NCI-H2171 (cell line): ENCODE data around the gene KRTAP19-7.

Source experiments
- DNase-seq: peaks from one replicate; lab custom pipeline; 2025; lab: John Stamatoyannopoulos, UW

Gene KRTAP19-7, protein sequence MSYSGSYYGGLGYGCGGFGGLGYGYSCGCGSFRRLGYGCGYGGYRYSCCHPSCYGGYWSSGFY

DNA sequence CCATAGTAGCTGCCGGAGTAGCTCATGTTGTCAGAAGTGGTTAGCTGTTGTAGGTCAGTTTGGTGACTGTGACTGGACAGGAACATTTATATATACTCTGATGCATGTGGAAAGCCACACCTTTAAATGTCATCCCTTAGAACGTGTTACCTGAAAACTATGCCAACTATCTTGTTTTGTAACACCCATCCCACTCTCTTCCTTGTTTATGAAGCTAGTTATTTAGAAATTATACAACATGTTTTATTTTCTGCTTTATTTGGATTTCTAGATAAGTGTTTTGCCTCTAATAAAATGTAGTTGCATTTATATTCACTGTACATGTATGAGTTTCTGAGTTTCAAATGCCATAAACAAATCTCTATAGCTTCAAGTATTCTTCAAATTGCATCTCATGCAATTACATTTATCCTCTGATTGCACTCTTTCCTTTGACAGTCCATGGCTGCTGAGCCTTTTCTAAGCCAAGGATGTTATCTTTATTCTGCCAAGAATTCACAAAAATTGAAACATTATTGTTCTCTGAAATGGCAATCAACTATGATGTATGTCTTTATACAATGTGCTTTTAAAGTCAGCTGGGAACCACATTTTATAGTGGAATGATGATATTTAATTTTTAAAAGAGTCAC lies at the start of gene KRTAP19-7:
Gene KRTAP19-7, minus strand, starts transcription at position 51 of the 632 bp plus-strand sequence. Its CDS starts 25 bp downstream, at position 26.
- DNase-seq: no peak

DNA sequence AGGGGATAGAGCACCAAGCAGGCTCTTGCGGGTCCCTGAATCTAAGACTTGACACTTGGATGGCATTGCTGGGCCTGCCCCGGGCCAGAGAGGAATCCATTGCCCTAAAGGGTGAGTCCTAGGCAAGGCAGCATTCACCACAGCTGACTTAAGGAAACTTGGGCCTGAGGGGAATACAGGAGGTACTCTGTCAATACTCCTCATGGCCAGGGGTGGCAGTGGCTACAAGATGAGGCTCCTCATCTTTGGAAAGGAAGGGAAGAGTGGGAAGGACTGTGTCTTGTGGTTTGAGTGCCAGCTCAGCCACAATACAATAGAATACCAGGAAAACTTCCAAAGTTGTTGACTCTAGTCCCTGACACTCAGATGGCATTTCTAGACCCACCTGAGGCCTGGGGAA lies 44.9 kb upstream of the KRTAP19-7 start:
- DNase-seq: no peak

DNA sequence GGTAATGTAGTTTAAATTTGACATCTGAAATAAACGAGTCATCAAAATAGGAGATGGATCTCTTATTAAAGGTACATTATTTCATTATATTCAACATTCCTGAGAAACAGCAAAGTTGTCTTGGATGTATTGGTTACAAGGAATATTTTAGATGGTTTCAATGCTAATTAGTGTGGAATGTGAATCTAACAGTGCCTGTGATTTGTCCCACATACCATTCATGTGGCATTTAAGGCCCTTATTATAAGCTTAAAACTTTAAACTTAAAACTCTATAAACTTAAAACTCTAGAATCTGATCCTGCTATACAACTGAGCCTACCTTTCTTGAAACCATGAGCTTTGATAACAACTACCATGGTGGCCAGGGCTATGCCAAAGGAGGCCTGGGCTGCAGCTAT lies 39.7 kb upstream of the KRTAP19-7 start, which contains the start of gene KRTAP22-1:
Gene KRTAP22-1, plus strand, starts transcription at position 301 of the 400 bp plus-strand sequence.
- DNase-seq: no peak

DNA sequence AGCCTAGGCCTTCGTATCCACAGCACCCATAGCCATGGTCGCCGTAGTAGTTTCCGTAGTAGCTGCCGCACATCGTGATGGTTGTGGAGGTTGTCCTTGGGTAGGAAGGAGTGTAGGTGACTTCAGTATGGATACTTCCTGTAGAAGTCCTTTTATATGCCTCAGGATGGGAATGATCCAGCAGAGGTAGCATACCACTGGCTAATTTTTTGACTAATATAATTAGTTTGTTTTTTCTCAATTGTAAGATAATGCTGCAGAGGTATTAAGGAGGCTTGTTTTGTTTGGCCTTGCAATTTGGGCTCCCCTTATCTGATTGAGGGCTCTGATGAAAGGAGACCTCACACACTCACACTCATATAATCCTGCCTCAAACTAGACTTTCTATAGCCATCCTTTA lies 37.7 kb upstream of the KRTAP19-7 start, which contains the start of gene KRTAP6-2:
Gene KRTAP6-2, minus strand, starts transcription at position 101 of the 400 bp plus-strand sequence. Its CDS starts 28 bp downstream, at position 73.
- no peak for DNase-seq

DNA sequence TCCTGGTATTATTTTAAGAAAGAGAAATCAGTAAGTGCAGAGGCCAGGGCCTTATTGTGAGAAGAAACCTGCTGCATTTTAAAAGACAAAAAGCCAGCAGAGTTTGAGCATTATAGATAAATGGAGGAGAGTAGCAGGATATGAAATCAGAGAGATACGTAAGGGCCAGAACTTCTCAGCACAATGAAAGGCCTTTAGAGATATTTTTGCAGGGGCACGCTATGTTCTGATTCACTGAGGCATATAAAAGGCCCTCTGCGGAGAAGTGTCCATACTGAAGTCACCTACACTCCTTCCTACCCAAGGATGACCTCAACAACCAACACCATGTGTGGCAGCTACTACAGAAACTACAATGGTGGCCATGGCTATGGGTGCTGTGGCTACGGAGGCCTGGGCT lies 31.0 kb upstream of the KRTAP19-7 start, which contains the start of gene KRTAP6-3:
Gene KRTAP6-3, plus strand, starts transcription at position 301 of the 400 bp plus-strand sequence. Its CDS starts 6 bp downstream, at position 307.
- no peak for DNase-seq

DNA sequence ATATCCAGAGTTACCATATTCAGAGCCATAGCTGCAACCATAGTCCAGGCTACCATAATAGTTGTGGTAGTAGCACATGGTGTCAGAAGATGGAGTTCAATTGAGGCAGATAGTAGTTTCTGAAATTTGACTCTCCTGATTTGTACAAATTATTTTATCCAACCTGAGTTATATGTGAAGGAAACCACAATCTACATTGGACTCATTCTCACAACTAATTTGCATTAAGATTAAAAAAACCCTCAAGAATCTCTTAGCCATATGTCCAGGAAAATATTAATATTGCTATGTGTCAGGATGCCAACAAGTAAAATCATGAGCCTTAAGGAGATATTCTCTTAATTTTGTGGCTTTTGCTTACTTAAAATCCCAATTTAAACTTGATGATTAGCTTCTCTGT lies 29.2 kb upstream of the KRTAP19-7 start, which contains the start of gene KRTAP22-2:
Gene KRTAP22-2, minus strand, starts transcription at position 101 of the 400 bp plus-strand sequence.
- DNase-seq: no peak

DNA sequence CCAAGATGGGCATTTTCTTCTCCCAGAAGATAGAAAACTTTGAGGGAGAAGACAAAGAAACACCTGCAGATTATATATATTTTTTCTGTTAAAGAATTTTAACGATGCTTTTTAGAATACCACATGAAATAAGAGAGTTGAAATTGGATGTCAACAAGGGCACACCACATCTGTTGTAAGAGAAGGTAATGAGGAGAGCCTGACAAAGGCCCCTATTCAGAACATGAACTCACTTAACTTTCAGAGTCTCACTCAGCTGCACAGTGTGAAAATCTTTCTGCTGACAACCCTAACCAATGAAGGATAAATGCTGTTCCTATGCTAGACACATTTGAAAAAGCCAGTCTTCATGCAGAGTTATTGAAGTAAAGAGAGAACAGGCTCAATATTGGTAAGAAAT lies 21.8 kb upstream of the KRTAP19-7 start:
- no peak for DNase-seq

DNA sequence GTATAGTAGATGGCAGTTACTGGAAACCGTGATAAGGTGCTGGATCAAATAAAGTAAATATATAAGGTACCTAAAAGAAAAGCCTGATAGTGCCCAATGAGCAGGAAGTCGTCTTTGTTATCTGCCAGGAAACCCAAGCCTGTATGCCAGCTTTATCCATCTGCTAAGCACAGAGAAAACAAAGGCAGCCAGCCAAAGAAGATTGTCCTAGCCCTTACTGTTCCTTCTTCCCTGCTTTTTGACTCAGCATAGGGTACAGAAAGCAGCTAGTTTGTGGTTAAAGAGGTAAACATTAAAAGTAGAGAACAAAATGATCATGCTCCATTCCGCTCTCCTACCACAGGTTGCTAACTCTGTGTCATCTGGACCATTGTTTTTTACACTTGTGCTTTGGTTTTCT lies 19.0 kb upstream of the KRTAP19-7 start:
- DNase-seq: no peak

DNA sequence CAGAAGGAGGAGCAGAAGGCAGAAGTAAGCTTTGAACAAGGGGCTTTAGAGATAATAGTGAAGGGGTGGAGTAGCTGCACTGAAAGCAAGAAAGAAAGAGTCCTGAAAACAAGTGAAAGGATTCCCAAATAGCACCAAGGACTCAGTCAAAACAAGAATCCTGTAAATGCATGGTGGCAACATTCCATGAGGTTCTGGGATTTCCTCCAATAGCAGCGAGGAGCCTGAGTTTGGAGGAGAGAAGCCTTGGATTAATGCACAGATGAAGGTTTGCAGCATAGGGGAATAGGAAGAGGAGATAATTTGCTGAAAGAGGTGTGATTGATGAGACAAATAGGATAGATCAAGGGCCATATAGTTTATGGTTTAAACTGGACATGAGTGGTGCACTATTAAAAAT lies 18.2 kb upstream of the KRTAP19-7 start:
- no peak for DNase-seq

DNA sequence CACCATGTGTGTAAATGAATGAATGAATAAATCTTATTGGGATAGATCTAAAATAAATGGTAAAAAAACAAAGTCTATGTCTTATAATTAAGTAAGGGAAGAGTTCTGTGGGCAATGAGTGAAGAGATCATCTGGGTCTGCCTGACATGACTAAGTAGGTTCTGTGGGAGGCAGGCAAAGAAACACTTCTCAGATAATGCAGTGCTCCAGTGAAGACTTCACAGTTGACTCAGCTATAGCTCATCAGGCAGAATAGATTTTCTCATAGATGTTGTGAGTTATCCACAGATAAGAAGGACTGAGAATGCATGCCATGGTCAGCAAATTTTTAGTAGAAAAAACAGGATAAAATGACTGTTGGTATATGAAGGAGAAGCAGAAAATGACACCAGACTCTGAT lies 16.7 kb upstream of the KRTAP19-7 start:
- no peak for DNase-seq

DNA sequence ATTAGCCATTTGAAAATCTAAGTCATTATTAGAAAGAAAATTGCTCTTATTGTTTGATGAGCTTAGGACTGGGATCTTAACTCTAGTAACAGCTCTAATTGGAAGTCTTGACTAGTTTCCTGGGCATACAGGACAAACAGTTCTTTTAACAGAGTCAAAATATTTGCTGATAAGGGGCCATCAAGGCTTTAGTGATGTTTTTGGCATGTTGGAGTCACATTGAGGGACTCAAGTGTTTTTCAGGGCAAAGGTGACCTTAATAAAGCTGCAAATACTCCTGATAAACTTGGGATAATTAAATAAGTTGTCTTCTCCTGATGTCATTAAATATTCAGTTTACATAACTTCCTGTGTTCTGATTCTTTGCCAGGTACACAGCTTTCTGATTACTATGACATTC lies 6.5 kb upstream of the KRTAP19-7 start:
- no peak for DNase-seq

DNA sequence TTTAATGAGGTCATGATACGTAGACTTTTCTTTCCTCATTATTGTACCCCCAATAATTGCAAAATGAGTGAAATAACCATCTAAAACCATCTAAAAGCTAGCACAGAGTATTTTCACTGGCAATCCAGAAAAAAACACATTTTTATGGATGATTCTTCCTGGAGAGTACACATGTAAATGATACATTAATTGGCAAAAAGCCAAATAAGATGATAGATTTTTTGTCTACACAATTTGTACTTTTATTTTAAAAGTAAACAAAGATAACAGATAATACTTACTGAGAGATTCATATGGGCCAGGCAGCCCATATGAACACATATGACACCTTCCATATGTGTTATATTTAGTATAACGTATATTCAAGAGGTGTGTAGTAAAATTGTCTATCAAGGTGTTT lies 2.5 kb upstream of the KRTAP19-7 start:
- no peak for DNase-seq

DNA sequence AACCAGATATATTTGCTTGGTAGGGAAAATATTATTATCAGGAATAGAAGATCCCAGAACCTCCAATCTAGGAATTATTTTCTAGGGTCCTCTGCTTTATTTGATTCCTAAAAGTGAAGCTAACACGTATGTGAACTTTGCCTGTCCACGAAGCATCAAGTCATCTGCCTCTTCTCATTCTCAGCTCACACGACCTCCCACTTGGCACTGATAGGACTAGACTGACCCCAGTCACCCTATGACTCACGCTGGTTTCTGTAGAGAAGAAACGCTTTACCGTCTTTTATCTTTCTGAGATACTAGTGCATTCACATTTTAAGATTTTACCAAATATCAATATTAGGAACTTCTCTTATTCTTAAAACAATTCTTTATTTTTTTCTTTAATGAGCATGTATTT lies 2.0 kb upstream of the KRTAP19-7 start:
- no peak for DNase-seq

DNA sequence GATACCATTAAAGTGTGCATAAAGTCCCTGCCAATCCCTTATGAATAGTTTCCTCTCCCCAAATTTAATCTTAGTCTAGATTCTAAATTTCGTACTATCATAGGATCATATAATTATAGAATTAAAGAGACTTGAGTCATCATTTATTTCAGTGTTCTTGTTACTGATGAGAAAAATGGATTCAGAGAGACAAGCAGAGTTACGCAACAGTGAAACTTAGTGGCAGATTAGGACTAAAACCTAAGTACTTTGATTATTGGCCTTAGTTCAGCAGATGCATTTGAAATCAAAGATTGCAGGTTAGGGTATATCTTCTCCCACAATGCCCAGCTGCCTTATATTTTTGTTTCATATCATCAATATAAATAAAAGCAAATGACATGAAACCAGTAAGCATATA lies 843 bp upstream of the KRTAP19-7 start:
- no peak for DNase-seq

DNA sequence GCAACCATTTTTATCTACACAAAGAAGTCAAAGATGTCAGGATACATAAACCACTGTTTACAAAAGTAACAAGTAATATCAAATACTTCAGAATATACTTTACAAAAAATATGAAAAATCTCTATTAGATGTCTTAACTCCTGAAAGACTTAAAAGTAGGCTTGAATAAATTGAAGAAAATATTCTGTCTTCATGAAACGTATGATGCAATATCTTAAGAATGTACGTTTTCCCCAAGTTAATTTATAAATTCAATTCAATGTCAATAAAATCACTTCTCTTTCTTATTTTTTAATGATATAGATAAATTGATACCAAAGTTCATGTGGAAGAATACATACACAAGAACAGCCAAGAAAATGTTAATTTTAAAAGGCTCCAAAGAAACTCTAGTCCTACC lies 6.0 kb downstream of the KRTAP19-7 start:
- DNase-seq: no peak

DNA sequence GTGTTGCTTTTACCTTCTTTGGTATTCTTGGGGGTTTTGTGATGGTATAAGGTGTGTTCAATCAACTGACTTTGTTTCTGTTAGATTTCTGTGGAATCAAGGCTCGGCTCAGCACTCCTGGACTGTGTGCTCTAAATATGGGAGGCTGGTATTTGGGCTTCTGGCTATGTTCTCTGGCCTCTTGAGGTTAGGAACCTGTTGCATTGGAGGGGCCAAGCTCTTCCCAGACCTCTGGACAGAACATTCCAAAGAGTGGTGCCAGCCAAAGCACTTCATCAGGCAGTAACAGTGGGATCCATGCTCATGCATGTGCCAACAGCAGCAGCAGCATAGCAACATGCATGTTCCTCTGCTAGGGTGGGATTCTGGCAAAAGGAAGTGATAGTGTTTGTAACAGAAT lies 8.3 kb downstream of the KRTAP19-7 start:
- DNase-seq: no peak

DNA sequence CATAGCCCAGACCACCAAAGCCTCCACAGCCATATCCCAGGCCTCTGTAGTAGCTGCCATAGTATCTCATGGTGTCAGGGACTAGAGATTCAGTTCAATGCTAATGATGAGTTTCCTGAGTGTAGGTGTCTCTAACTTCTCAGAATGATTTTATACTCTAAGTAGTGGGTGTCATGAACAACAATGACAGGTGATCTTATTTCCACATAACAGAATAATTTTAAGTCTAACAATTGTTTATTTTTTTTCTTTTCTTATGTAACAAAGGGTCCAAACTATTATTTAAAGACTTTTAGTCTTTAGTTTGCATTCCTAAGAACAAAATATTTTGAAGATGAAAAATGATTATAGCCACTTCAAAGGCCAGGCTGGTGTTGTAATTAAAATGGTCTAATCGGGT lies 19.4 kb downstream of the KRTAP19-7 start, which contains the start of gene KRTAP19-6:
Gene KRTAP19-6, minus strand, starts transcription at position 101 of the 400 bp plus-strand sequence. Its CDS starts 31 bp downstream, at position 70.
- DNase-seq: no peak

DNA sequence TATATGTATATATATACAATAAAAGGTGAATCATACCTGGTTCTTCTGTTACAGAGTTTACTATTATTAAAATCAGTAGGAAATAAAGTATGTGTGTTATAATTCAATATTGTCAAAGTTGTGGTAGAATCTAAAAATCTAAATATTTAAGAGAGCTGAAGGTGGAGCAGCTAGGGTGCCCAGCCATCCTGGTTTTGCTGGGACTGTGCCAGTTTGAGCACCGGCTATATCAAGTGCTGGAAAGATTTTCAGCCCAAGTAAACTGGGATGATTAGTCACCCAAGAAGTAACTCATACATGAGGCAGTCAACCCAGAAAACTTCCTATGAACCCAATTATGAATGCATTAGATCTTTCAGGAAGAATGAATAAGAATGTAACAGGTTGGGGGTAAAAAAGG lies 42.2 kb downstream of the KRTAP19-7 start:
- DNase-seq: no peak

DNA sequence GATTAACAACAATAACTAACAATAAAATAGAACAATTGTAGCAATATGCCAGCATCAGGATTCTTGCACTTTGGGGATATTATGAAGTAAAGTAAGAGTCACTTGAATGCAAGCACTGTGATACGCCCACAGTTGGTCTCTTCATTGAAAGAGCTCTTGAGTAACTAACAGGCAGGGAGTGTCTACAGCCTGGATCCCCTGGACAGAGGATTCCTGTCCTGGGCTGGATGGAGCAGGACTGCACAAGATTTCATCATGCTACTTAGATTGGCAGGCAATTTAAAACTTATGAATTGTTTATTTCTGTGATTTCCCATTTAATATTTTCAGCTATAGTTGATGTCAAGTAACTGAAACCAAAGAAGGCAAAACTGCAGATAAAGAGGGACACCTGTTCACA lies 45.4 kb downstream of the KRTAP19-7 start:
- no peak for DNase-seq
